Fibroblast of the aortic adventitia (primary cell): ENCODE results near the gene SMARCC2. TPM values are rescaled to one million over a fixed set of nuclear protein-coding genes. Genes with fewer than 3 reads are reported as not detected.

Source experiments
- DNase-seq: peaks from one replicate; pipeline ENCODE4 v3.0.0-alpha.2; 2010; ENCODE audit warnings: low read depth
- H3K4me3 ChIP-seq: 2 replicates; pipeline ENCODE4 v1.5.1; 2011; ENCODE audit warnings: low read depth, mild to moderate bottlenecking, control low read depth, low read length, moderate library complexity
- CTCF ChIP-seq: IDR thresholded peaks from 2 replicates; pipeline ENCODE4 v1.5.1; 2011; ENCODE audit warnings: mild to moderate bottlenecking, low read length, control low read depth, inconsistent platforms; ENCODE audit not compliant: insufficient read depth
- total RNA-seq: library from RNA; depleted of rRNA; stranded (reverse); fragments of >200 nt; gene quantifications from 2 replicates; pipeline ENCODE4 v1.2.3, GENCODE V29; 2012; ENCODE audit warnings: low replicate concordance

SMARCC2 gene
- total RNA-seq, 1 donor, result 69.4 TPM

GRCh38 chr12:56161690-56162351 is 27.5 kb downstream of the SMARCC2 start:
- no peak for DNase-seq
- H3K4me3 ChIP-seq, result no peak overlapping the region
- TF ChIP-seq CTCF, result no peak

GRCh38 chr12:56160894-56161689 is 28.2 kb downstream of the SMARCC2 start:
- DNase-seq, result no peak
- TF ChIP-seq CTCF, result no peak
- H3K4me3 ChIP-seq, result peak overlapping the region; percentile 98

- DNase-seq, result no peak
- no peak for TF ChIP-seq CTCF
- H3K4me3 ChIP-seq, result peak overlapping the region; percentile 98
Observed at GRCh38 chr12:56160193-56160763, 29.0 kb downstream of the SMARCC2 start.

- no peak for TF ChIP-seq CTCF
- DNase-seq, result no peak
- peak overlapping the region; percentile 98 for H3K4me3 ChIP-seq
Observed at GRCh38 chr12:56159482-56160192, 29.6 kb downstream of the SMARCC2 start.

- TF ChIP-seq CTCF, result no peak
- H3K4me3 ChIP-seq, result peak overlapping the region; percentile 98
- peak; percentile 79 for DNase-seq
Observed at GRCh38 chr12:56158926-56159461, 30.3 kb downstream of the SMARCC2 start.
